ENCODE measurements around the gene PATE2. TPM values are rescaled to one million over a fixed set of nuclear protein-coding genes. Genes with fewer than 3 reads are reported as not detected.

Gene PATE2
- total RNA-seq, 2 donors from 2014 or later: 0.35 TPM; not detected in 1

DNA sequence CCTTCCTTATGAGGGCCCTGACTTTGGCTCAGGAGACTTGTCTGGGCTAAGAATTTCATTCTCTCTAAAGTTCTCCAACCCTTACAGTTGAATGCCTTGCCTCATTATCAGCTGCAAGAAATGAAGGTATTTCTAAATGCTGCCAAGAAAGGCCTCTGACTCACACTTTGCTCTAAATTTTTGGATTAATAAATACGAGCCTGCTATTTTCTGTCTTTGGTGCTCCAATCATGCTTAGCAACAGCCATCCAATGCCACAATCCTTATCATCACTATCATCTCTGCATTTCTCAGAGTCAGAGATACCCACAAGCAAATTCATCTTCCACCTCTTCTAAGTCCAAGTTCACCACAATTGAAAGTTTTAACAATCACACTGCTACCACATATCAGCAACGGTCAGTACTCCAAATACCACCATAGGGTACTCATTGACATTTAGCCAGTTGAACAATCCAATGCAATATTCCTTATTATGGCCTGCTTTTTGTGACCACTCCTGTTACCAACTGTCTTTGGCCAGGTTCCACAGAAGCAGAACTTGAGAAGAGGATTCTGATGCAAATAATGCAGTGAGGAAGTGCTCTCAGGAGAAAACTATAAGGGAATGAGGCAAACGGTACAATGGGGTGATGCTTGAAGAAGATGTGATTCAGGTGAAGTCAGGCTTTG lies 5.7 kb downstream of the PATE2 start:
- ATAC-seq (ENCODE audit: insufficient number of reproducible peaks, low FRiP score, low read depth) (no peak), DNase-seq (ENCODE audit: low spot score) (no peak)
- Histone ChIP-seq H3K27ac (no peak overlapping the region), H3K4me3 (no peak overlapping the region), H3K9me3 (no peaks in the 10 kb centered on the region), H3K27me3 (replicated peaks; ENCODE audit: insufficient read depth) (no peaks in the 10 kb centered on the region), H3K36me3 (no peaks in the 10 kb centered on the region), H3K4me1 (ENCODE audit: control insufficient read depth in 1 of 2, low read depth in 2 of 2) (peaks cover 4 to 8% of the 10 kb centered on the region in 2 donors)
- TF ChIP-seq, protein P1, sequence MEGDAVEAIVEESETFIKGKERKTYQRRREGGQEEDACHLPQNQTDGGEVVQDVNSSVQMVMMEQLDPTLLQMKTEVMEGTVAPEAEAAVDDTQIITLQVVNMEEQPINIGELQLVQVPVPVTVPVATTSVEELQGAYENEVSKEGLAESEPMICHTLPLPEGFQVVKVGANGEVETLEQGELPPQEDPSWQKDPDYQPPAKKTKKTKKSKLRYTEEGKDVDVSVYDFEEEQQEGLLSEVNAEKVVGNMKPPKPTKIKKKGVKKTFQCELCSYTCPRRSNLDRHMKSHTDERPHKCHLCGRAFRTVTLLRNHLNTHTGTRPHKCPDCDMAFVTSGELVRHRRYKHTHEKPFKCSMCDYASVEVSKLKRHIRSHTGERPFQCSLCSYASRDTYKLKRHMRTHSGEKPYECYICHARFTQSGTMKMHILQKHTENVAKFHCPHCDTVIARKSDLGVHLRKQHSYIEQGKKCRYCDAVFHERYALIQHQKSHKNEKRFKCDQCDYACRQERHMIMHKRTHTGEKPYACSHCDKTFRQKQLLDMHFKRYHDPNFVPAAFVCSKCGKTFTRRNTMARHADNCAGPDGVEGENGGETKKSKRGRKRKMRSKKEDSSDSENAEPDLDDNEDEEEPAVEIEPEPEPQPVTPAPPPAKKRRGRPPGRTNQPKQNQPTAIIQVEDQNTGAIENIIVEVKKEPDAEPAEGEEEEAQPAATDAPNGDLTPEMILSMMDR (IDR thresholded peaks at IDR 0.05): no peak

DNA sequence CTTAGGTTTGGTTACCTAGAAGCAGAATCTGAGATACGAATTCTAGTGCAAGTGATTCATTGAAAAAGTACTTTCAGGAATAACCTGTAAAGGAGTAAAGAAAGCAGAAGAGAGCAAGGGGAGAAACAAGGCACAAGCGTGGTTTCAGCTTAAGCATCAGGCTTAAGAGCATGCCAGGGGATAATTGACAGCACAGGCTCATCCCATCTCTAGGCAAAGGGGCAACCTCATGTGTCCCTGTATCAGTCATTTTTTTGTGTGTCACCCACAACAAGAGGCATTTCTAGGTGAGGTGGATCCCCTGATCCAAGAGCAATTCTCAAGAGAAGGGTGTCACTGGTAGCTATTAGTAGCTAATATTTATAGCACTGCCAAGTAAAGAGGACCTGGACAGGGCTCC lies 8.0 kb downstream of the PATE2 start:
- H3K9me3 ChIP-seq: no peaks in the 10 kb centered on the region
- no peaks in the 10 kb centered on the region for H3K36me3 ChIP-seq
- ATAC-seq (ENCODE audit: insufficient number of reproducible peaks, low FRiP score, low read depth): no peak
- no peak for DNase-seq (ENCODE audit: low spot score)
- peaks cover 4 to 8% of the 10 kb centered on the region in 2 donors for H3K4me1 ChIP-seq (ENCODE audit: control insufficient read depth in 1 of 2, low read depth in 2 of 2)
- no peak overlapping the region for H3K4me3 ChIP-seq
- TF ChIP-seq, protein P1 (IDR thresholded peaks at IDR 0.05): no peak
- no peaks in the 10 kb centered on the region for H3K27me3 ChIP-seq (replicated peaks; ENCODE audit: insufficient read depth)
- H3K27ac ChIP-seq: no peak overlapping the region

DNA sequence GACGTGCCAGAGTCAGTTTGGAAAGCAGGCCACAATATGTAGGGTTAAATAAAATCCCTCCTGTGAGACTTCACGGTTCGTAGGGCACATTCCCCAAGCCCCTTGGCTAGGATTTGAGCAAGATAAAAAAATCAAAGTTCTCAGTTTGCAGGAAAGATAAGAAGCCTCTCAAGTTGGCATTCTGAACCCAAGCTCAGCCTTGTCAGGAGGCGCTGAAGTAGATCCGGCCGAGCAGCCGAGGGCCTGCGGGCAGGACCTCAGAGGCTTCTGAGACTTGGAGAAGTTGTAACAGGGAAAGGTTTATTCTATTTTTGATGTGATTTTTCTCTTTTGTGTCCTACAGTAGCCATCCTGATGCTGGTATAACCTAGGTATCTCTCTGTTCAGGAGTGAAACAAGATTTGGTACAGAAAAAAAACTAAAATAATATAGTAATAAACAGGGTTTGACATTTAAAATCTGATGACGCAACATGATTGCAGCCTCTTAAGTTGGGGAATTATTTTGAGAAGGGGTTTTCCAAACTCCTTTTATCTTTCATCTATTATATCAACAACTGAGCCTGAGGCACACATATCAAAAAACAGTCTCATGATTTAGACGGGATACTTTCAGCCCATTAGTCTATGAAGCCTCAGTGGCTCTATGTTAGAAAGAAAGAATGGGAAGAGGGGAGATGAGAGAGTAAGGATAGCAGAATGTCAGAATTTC lies 10.1 kb downstream of the PATE2 start:
- ATAC-seq (ENCODE audit: insufficient number of reproducible peaks, low FRiP score, low read depth) (no peak), DNase-seq (ENCODE audit: low spot score) (no peak)
- H3K27me3 ChIP-seq (replicated peaks; ENCODE audit: insufficient read depth): no peaks in the 10 kb centered on the region
- H3K4me3 ChIP-seq: no peak overlapping the region
- H3K36me3 ChIP-seq: no peaks in the 10 kb centered on the region
- TF ChIP-seq, protein P1 (IDR thresholded peaks at IDR 0.05): no peak
- H3K27ac ChIP-seq: no peak overlapping the region
- peaks cover 4 to 8% of the 10 kb centered on the region in 2 donors for H3K4me1 ChIP-seq (ENCODE audit: control insufficient read depth in 1 of 2, low read depth in 2 of 2)
- no peaks in the 10 kb centered on the region for H3K9me3 ChIP-seq

DNA sequence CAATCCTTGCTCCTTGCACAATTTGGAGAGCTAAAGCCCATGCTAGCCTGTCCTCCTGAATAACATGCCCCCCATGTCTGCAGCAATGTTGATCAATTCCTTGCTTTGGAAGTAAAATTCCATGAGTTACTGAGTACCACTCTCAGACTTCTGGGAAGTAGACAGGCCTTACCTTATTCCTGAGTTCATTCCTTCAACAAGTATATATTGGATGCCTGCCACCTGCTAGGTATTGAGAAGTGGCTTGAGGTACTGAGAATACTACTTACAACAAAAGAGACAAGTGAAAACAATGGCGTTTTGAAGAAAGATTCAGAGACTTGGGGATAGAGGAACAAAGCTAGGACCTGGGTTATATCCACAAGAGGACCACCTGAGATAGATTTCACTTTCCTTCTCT lies 12.4 kb downstream of the PATE2 start:
- Histone ChIP-seq H3K27me3 (replicated peaks; ENCODE audit: insufficient read depth) (no peaks in the 10 kb centered on the region), H3K36me3 (no peaks in the 10 kb centered on the region), H3K4me3 (no peak overlapping the region), H3K4me1 (ENCODE audit: control insufficient read depth in 1 of 2, low read depth in 2 of 2) (no peaks in the 10 kb centered on the region), H3K9me3 (no peaks in the 10 kb centered on the region), H3K27ac (no peak overlapping the region)
- TF ChIP-seq, protein P1 (IDR thresholded peaks at IDR 0.05): no peak
- DNase-seq (ENCODE audit: low spot score) (no peak), ATAC-seq (ENCODE audit: insufficient number of reproducible peaks, low FRiP score, low read depth) (no peak)

DNA sequence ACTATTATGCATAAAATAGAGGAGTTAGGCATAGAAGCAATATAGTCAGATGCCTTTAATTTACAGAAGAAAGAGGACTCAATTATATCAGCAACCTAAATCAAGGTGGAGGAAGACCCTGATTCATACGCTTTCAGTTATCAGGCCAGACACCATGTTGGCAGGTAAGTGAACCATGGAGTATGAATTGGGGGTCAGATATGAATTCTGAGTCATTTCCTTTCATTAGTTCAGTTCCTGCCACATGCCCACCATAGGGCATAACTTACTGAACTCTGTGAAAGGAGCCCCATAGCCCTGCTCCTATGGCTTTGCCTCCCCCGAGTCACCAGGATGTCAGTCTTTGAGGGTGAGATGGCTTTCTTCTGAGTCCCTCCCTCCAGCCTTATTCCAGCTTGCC lies 15.1 kb downstream of the PATE2 start:
- no peaks in the 10 kb centered on the region for H3K27me3 ChIP-seq (replicated peaks; ENCODE audit: insufficient read depth)
- no peaks in the 10 kb centered on the region for H3K4me1 ChIP-seq (ENCODE audit: control insufficient read depth in 1 of 2, low read depth in 2 of 2)
- no peak for DNase-seq (ENCODE audit: low spot score)
- no peak overlapping the region for H3K4me3 ChIP-seq
- H3K27ac ChIP-seq: no peak overlapping the region
- TF ChIP-seq, protein P1 (IDR thresholded peaks at IDR 0.05): no peak
- no peak for ATAC-seq (ENCODE audit: insufficient number of reproducible peaks, low FRiP score, low read depth)
- H3K9me3 ChIP-seq: no peaks in the 10 kb centered on the region
- no peaks in the 10 kb centered on the region for H3K36me3 ChIP-seq
